BE2C (cell line): ENCODE measurements around the gene MMP2.
A peak's percentile ranks its signal among the peaks of the same experiment; 100 is the strongest.

Source experiments
- DNase-seq: peaks from one replicate; pipeline ENCODE4 v3.0.0-alpha.2; 2020
- H3K27me3 ChIP-seq: fragments of 250-450 bp; sonication (Bioruptor Pico); 2 replicates; pipeline ENCODE4 v1.5.1; 2020; ENCODE audit warnings: mild to moderate bottlenecking
- H3K36me3 ChIP-seq: fragments of 250-450 bp; sonication (Bioruptor Pico); 2 replicates; pipeline ENCODE4 v1.5.1; 2020; ENCODE audit warnings: mild to moderate bottlenecking
- H3K4me1 ChIP-seq: fragments of 250-450 bp; sonication (Bioruptor Pico); 2 replicates; pipeline ENCODE4 v1.5.1; 2020
- H3K4me3 ChIP-seq: 2 replicates; pipeline ENCODE4 v1.5.1; 2011; ENCODE audit warnings: low read depth, low read length
- H3K9me3 ChIP-seq: fragments of 250-450 bp; sonication (Bioruptor Pico); 2 replicates; pipeline ENCODE4 v1.5.1; 2020
- CTCF ChIP-seq: IDR thresholded peaks from 2 replicates; pipeline ENCODE4 v1.5.1; 2012; ENCODE audit warnings: mild to moderate bottlenecking, low read depth, low read length

Gene MMP2

GRCh38 chr16:55543472-55543871, 64.5 kb downstream of the MMP2 start:
- H3K4me1 ChIP-seq, result peaks cover 19% of the 10 kb centered on the region
- no peaks in the 10 kb centered on the region for H3K27me3 ChIP-seq
- peaks cover 20% of the 10 kb centered on the region for H3K36me3 ChIP-seq
- no peak overlapping the region for H3K4me3 ChIP-seq
- H3K9me3 ChIP-seq, result no peaks in the 10 kb centered on the region
- peak; percentile 34 for TF ChIP-seq CTCF
- peak; percentile 12 for DNase-seq

GRCh38 chr16:55552621-55553020, 73.6 kb downstream of the MMP2 start:
- no peaks in the 10 kb centered on the region for H3K27me3 ChIP-seq
- TF ChIP-seq CTCF, result no peak
- H3K4me3 ChIP-seq, result no peak overlapping the region
- H3K36me3 ChIP-seq, result peaks cover 65% of the 10 kb centered on the region
- peaks cover 5% of the 10 kb centered on the region; the same call in 1 of the 2 replicates for H3K4me1 ChIP-seq
- H3K9me3 ChIP-seq, result no peaks in the 10 kb centered on the region
- DNase-seq, result no peak

DNA sequence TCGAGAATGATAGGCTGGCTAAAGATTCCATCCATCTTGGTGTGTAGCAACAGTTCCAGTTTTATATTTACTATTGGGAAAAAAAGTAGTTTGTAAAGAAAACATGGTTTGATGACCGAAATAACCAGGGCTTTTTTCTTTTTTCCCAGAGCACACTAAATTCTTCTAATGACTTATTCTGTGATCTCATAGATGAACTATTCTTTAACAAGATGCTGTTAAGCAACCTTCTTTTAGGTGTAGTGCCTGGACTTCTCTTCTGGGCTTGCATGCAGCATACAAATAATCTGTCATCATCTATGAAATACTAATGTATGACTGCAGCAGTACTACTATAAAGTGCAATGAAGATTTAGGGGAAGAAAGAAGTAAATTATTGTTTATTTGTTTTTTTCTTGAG, 76.4 kb downstream of the MMP2 start:
- Histone ChIP-seq H3K4me3 (no peak overlapping the region), H3K9me3 (no peaks in the 10 kb centered on the region), H3K27me3 (no peaks in the 10 kb centered on the region), H3K36me3 (peaks cover 58% of the 10 kb centered on the region), H3K4me1 (peaks cover 31% of the 10 kb centered on the region)
- no peak for DNase-seq
- TF ChIP-seq CTCF, result no peak
